DND-41 (cell line): Measurements from ENCODE around the gene CORO6.

Experiments
- ATAC-seq: fragments of 200-7000 bp; cut with Tn5 transposase; 3 replicates; pipeline ENCODE4 v1.9.1; 2021; ENCODE audit warnings: low read depth; ENCODE audit not compliant: insufficient read depth
- DNase-seq: peaks from one replicate; pipeline ENCODE4 v3.0.0-alpha.2; 2020
- H2AFZ ChIP-seq: 2 replicates; pipeline ENCODE4 v1.6.0; 2012; ENCODE audit warnings: low read depth, low read length
- H3K27ac ChIP-seq: 2 replicates; pipeline ENCODE4 v1.5.1; 2012; ENCODE audit warnings: low read length, inconsistent platforms
- H3K27me3 ChIP-seq: fragments of 200-600 bp; sonication (generic); 2 replicates; pipeline ENCODE4 v1.6.0; 2012; ENCODE audit warnings: low read length, mild to moderate bottlenecking, inconsistent platforms; ENCODE audit not compliant: insufficient read depth, poor library complexity
- H3K36me3 ChIP-seq: 2 replicates; pipeline ENCODE4 v1.5.1; 2012; ENCODE audit warnings: low read length, inconsistent platforms; ENCODE audit not compliant: insufficient read depth
- H3K4me1 ChIP-seq: 2 replicates; pipeline ENCODE4 v1.5.1; 2012; ENCODE audit warnings: mild to moderate bottlenecking, low read length; ENCODE audit not compliant: insufficient read depth
- H3K4me2 ChIP-seq: 2 replicates; pipeline ENCODE4 v1.6.0; 2012; ENCODE audit warnings: mild to moderate bottlenecking, moderate library complexity, low read length, inconsistent platforms; ENCODE audit not compliant: insufficient read depth
- H3K4me3 ChIP-seq, 2 experiments: fragments of 200-600 bp in 1 of 2; shearing (Covaris generic) in 1 of 2; 2 replicates each; pipeline ENCODE4 v1.5.1; 2012 to 2016; ENCODE audit warnings: inconsistent platforms in 2 of 2, low read length in 2 of 2, mild to moderate bottlenecking in 2 of 2, low read depth in 1 of 2, moderate library complexity in 1 of 2
- H3K79me2 ChIP-seq: 2 replicates; pipeline ENCODE4 v1.6.0; 2012; ENCODE audit warnings: low read length, inconsistent platforms; ENCODE audit not compliant: insufficient read depth
- H3K9ac ChIP-seq: 2 replicates; pipeline ENCODE4 v1.6.0; 2012; ENCODE audit warnings: low read depth, mild to moderate bottlenecking, inconsistent platforms, low read length, moderate library complexity
- H3K9me3 ChIP-seq: 2 replicates; pipeline ENCODE4 v1.5.1; 2012; ENCODE audit warnings: low read length, moderate library complexity, mild to moderate bottlenecking, inconsistent platforms; ENCODE audit not compliant: insufficient read depth, severe bottlenecking
- H4K20me1 ChIP-seq: 2 replicates; pipeline ENCODE4 v1.6.0; 2012; ENCODE audit warnings: low read length; ENCODE audit not compliant: insufficient read depth
- CTCF ChIP-seq: IDR thresholded peaks from 2 replicates; pipeline ENCODE4 v1.5.1; 2012; ENCODE audit warnings: borderline replicate concordance, low read length, moderate library complexity, mild to moderate bottlenecking; ENCODE audit not compliant: poor library complexity, severe bottlenecking; ENCODE audit errors: extremely low read depth
- EZH2 ChIP-seq: IDR thresholded peaks from 3 replicates; pipeline ENCODE4 v1.6.1; 2012; ENCODE audit warnings: borderline replicate concordance, low read depth, mild to moderate bottlenecking, moderate library complexity, low read length, inconsistent platforms; ENCODE audit not compliant: severe bottlenecking

Gene CORO6

GRCh38 chr17:29642171-29642611, 19.5 kb upstream of the CORO6 start:
- H3K79me2 ChIP-seq: no peaks in the 10 kb centered on the region
- H3K27ac ChIP-seq: no peak overlapping the region
- H3K4me2 ChIP-seq: no peak overlapping the region
- ATAC-seq (no peak), DNase-seq (no peak)
- H3K4me3 ChIP-seq: no peak overlapping the region
- H2AFZ ChIP-seq: no peak overlapping the region
- no peaks in the 10 kb centered on the region; the same call in 1 of the 2 replicates for H3K36me3 ChIP-seq
- no peak overlapping the region for H3K9ac ChIP-seq
- TF ChIP-seq EZH2: no peak
- TF ChIP-seq CTCF: no peak
- no peaks in the 10 kb centered on the region for H4K20me1 ChIP-seq
- H3K27me3 ChIP-seq: no peaks in the 10 kb centered on the region
- H3K4me1 ChIP-seq: no peaks in the 10 kb centered on the region
- H3K9me3 ChIP-seq: no peaks in the 10 kb centered on the region

- Histone ChIP-seq H3K36me3 (peaks cover 6% of the 10 kb centered on the region), H3K4me3 (no peak overlapping the region), H3K9ac (no peak overlapping the region), H2AFZ (no peak overlapping the region), H3K27ac (no peak overlapping the region), H3K4me1 (no peaks in the 10 kb centered on the region), H3K9me3 (no peaks in the 10 kb centered on the region), H3K79me2 (no peaks in the 10 kb centered on the region), H4K20me1 (no peaks in the 10 kb centered on the region), H3K4me2 (no peak overlapping the region), H3K27me3 (no peaks in the 10 kb centered on the region)
- no peak for DNase-seq
- TF ChIP-seq EZH2 (no peak), CTCF (no peak)
- ATAC-seq: no peak
Measured at GRCh38 chr17:29640981-29641642, 18.4 kb upstream of the CORO6 start.

- ATAC-seq (no peak), DNase-seq (no peak)
- Histone ChIP-seq H3K9ac (no peak overlapping the region), H3K27me3 (no peaks in the 10 kb centered on the region), H3K79me2 (no peaks in the 10 kb centered on the region), H2AFZ (no peak overlapping the region), H3K27ac (no peak overlapping the region), H3K4me3 (no peak overlapping the region), H3K4me2 (no peak overlapping the region), H3K9me3 (no peaks in the 10 kb centered on the region), H4K20me1 (no peaks in the 10 kb centered on the region), H3K4me1 (no peaks in the 10 kb centered on the region), H3K36me3 (peaks cover 11% of the 10 kb centered on the region)
- TF ChIP-seq CTCF (no peak), EZH2 (no peak)
Measured at GRCh38 chr17:29640413-29640812, 17.7 kb upstream of the CORO6 start.
